ENCODE measurements around the gene FCGR1A.
"Not testable (repeated sequence)": the region's sequence is repeated elsewhere in the genome, so short reads cannot be mapped to it uniquely, and the experiment has no call there.

DNA sequence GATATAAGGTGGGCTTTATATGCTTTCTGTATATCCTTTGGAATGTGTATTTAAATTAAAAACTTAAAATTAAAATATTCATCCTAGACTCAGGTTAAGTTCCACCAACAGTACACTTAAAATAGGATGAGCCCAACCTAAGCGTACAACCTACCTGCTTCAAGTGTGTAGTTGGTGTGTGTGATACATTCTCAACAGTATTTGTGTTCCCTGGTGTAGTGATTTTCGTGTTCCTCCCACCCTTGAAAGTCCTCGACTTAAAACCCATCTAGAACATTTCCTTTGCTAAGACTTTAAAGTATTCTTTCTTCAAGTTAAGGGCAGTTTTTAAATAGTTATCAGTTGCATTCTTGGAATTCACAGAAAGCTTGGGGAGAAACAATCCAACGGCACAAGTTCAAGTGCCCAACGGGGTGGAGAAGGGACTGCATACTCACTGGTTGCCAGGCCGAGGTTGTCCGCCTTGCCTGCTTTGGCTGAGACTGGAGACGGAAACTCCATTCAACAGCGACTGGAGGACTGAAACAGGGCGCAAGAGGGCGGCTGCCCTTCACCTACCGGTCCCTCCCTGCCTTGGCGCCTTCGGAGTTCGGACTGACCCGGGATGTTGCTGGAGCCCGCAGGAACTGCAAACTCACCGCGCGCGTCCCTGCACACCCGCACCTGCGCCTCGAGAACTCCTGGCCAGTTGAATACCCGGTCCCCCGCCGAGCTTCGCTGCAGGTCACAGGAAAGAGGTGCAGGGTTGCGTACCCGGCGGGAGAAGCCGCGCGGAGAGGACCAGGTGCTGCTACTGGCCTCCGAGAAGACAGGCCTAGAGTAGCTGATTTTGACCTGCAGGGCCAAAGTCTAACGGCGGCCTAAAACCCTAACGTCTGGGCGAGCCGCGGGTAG lies 35.8 kb upstream of the FCGR1A start:
- TF ChIP-seq, protein P1, sequence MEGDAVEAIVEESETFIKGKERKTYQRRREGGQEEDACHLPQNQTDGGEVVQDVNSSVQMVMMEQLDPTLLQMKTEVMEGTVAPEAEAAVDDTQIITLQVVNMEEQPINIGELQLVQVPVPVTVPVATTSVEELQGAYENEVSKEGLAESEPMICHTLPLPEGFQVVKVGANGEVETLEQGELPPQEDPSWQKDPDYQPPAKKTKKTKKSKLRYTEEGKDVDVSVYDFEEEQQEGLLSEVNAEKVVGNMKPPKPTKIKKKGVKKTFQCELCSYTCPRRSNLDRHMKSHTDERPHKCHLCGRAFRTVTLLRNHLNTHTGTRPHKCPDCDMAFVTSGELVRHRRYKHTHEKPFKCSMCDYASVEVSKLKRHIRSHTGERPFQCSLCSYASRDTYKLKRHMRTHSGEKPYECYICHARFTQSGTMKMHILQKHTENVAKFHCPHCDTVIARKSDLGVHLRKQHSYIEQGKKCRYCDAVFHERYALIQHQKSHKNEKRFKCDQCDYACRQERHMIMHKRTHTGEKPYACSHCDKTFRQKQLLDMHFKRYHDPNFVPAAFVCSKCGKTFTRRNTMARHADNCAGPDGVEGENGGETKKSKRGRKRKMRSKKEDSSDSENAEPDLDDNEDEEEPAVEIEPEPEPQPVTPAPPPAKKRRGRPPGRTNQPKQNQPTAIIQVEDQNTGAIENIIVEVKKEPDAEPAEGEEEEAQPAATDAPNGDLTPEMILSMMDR (IDR thresholded peaks at IDR 0.05; ENCODE audit: low read depth, low read length), result not testable (repeated sequence)
- not testable (repeated sequence) for TF ChIP-seq EZH2phosphoT487 (IDR thresholded peaks at IDR 0.05; ENCODE audit: low read depth)
